GM12874 (cell line): ENCODE data around the gene HPCAL1.

Experiments
- TF ChIP-seq, protein P1 (sequence below): IDR thresholded peaks from 2 replicates; pipeline ENCODE4 v1.5.1; 2011; ENCODE audit warnings: low read depth, mild to moderate bottlenecking, control low read depth, low read length, moderate library complexity; ENCODE audit not compliant: insufficient read depth

Gene HPCAL1

GRCh38 chr2:10272464-10272863 is 30.2 kb upstream of the HPCAL1 start:
- TF ChIP-seq, protein P1, sequence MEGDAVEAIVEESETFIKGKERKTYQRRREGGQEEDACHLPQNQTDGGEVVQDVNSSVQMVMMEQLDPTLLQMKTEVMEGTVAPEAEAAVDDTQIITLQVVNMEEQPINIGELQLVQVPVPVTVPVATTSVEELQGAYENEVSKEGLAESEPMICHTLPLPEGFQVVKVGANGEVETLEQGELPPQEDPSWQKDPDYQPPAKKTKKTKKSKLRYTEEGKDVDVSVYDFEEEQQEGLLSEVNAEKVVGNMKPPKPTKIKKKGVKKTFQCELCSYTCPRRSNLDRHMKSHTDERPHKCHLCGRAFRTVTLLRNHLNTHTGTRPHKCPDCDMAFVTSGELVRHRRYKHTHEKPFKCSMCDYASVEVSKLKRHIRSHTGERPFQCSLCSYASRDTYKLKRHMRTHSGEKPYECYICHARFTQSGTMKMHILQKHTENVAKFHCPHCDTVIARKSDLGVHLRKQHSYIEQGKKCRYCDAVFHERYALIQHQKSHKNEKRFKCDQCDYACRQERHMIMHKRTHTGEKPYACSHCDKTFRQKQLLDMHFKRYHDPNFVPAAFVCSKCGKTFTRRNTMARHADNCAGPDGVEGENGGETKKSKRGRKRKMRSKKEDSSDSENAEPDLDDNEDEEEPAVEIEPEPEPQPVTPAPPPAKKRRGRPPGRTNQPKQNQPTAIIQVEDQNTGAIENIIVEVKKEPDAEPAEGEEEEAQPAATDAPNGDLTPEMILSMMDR = no peak

DNA sequence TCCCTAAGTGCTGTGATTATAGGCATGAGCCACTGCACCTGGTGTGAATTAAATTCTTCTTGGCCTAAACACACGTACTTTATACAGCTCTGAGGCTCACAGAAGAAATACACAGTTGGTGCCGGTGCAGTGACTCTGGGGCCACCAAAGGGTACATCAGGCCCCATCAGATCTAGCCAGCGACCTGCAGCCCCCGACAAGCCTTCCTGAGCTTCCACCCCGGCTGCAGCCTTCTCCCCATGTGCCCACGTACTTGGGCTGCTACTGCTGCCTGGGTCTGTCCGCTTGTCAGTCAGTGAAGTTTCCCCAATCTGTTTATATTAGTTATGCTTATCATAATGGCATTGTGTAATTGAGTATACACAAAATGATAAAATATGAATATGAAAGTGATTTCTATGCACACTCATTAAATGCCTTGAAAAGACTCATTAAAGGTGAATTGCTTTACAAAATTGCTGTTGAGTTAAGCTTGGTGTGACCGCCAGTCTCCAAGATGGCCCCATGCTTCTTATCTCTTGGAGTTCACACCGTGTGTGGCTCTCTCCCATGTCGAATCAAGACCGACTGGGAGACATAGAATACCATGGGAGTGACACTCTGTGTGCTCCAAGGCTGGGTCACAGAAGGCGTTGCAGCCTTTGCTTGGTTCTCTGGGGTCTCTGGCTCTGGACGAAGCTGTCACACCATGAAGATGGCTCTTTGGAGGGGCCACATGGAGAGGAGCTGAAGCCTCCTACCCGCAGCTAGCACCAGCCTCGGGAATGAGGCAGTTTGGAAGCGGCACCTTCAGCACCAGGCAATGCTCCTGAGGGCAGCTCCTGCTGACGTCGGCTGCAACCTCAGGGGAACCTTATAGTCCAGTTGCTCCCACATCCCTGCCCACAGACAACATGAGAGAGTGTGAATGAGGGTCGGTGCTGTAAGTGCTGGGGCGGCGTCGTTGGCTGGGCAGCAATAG is 29.2 kb upstream of the HPCAL1 start:
- TF ChIP-seq, protein P1 = no peak

DNA sequence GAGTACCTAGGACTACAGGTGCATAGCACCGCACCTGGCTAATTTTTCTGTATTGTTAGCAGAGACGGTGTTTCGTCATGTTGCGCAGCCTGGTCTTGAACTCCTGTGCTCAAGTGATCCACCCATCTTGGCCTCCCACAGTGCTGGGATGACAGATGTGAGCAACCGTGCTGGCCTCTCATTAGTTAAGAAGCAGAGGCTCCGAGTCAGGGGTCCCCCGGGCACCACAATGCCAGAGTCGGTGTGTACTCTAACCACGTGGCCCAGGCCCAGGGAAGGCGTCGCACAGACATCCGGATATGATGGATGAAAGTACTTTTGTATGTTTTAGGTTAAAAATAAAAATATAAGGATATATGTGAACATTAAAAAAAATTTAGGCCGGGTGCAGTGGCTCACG is 28.3 kb upstream of the HPCAL1 start:
- TF ChIP-seq, protein P1 = no peak

DNA sequence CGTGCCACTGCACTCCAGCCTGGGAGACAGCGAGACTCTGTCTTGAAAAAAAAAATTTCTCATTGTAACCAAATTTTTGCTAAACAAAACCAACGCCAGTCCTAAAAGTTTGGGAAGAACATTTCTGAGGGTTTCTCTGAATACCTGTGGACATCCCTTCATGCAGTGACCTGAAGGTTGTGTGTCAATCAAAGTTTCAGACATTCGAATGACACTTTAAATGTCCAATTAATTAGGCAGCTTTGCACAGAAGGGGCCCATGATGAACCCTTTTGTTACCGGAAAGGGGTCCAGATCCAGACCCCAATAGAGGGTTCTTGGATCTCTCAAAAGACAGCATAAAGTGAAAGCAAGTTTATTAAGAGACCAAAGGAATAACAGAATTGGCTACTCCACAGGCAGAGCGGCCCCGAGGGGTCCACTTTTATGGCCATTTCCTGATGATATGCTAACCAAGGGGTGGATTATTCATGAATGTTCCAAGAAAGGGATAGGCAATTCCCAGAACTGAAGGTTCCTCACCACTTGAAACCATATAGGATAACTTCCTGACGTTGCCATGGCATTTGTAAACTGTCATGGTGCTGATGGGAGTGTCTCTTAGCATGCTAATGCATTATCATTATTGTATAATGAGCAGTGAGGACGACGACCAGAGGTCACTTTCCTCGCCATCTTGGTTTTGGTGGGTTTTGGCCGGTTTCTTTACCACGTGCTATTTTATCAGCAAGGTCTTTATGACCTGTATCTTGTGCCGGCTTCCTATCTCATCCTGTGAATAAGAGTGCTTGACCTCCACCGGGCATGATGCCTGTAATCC is 27.5 kb upstream of the HPCAL1 start:
- TF ChIP-seq, protein P1 = no peak

DNA sequence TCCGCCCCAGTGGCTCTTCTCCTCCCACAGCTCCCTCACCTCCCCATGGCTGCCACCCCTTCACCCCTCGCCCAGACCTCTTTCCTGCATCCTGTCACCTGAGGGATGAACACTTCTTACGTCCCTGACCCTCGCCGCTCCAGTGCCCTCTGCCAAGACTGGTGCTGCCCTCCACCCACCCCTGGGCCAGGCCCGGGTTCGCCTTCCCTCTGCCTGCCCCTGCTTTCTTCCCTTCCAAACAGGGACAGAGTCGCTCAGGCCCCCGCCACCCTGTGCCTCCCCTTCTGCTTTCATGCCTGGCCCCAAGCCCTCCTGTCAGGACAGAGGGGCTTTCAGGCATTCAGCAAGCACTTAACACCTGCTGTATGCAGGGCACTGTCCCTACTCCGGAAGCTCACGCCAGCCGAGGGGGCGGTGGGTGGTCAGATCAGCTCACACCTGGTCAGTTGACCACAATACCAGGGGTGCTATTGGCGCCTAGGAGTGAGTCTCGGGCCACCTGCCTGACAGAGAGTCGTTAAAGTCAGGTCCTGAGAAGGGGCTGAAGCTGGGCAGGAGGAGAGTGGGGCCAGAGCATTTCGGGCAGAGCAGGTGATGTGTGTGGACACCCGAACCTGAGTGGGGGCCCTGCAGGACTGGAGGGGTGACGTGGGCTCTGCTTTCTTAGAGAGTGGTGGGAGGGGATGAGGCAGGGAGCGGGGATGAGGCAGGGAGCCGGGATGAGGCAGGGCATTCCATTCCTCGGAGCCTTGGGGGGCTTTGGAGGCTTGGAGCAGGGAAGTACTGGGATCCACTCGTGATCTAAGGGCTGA is 26.0 kb upstream of the HPCAL1 start:
- TF ChIP-seq, protein P1 = no peak

- TF ChIP-seq, protein P1 = no peak
Measured at GRCh38 chr2:10277293-10278028, 25.2 kb upstream of the HPCAL1 start.
